Kidney epithelial cell (primary cell): ENCODE measurements around the gene TNFSF10. TPM values are rescaled to one million over a fixed set of nuclear protein-coding genes. Genes with fewer than 3 reads are reported as not detected.

ENCODE experiments used
- DNase-seq: peaks from one replicate; pipeline ENCODE4 v3.0.0-alpha.2; 2010; ENCODE audit warnings: low read depth
- H3K27me3 ChIP-seq: 2 replicates; pipeline ENCODE4 v1.6.0; 2011; ENCODE audit warnings: low read length; ENCODE audit not compliant: control insufficient read depth, insufficient read depth
- H3K36me3 ChIP-seq: 2 replicates; pipeline ENCODE4 v1.5.1; 2011; ENCODE audit warnings: low read length; ENCODE audit not compliant: control insufficient read depth, insufficient read depth
- H3K4me3 ChIP-seq: 2 replicates; pipeline ENCODE4 v1.5.1; 2011; ENCODE audit warnings: low read depth, mild to moderate bottlenecking, control low read depth, low read length
- total RNA-seq: library from RNA; depleted of rRNA; stranded (reverse); fragments of >200 nt; gene quantifications from 2 replicates; pipeline ENCODE4 v1.2.3, GENCODE V29; 2015
- TF ChIP-seq, protein P1 (sequence below): IDR thresholded peaks from 2 replicates; pipeline ENCODE4 v1.5.1; 2011; ENCODE audit warnings: mild to moderate bottlenecking, moderate library complexity, low read length, control low read depth, inconsistent platforms; ENCODE audit not compliant: insufficient read depth, poor library complexity, severe bottlenecking

Gene TNFSF10
- total RNA-seq, 1 donor from 2014 or later, result 8.6 TPM

DNA sequence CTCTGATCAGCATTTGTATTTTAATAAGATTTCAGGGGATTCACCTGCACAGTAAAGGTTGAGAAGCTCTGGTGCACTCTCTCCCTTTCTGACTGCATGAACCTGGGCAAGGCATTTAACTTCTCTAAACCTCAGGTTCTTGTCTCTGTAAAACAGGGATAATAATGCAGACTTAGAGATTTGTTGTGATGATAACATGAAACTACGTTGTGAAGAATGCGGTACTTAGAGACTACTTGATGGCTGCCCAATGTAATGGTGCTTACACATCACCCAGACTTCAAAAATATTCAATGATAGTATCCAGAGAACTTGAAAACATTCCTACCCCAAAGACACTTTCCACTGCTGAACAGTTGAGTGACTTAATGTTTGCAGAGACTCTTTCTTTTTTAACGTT lies 19.8 kb upstream of the TNFSF10 start:
- no peak overlapping the region for H3K4me3 ChIP-seq
- DNase-seq, result no peak
- TF ChIP-seq, protein P1, sequence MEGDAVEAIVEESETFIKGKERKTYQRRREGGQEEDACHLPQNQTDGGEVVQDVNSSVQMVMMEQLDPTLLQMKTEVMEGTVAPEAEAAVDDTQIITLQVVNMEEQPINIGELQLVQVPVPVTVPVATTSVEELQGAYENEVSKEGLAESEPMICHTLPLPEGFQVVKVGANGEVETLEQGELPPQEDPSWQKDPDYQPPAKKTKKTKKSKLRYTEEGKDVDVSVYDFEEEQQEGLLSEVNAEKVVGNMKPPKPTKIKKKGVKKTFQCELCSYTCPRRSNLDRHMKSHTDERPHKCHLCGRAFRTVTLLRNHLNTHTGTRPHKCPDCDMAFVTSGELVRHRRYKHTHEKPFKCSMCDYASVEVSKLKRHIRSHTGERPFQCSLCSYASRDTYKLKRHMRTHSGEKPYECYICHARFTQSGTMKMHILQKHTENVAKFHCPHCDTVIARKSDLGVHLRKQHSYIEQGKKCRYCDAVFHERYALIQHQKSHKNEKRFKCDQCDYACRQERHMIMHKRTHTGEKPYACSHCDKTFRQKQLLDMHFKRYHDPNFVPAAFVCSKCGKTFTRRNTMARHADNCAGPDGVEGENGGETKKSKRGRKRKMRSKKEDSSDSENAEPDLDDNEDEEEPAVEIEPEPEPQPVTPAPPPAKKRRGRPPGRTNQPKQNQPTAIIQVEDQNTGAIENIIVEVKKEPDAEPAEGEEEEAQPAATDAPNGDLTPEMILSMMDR, result no peak
- H3K36me3 ChIP-seq, result no peaks in the 10 kb centered on the region
- no peaks in the 10 kb centered on the region for H3K27me3 ChIP-seq

DNA sequence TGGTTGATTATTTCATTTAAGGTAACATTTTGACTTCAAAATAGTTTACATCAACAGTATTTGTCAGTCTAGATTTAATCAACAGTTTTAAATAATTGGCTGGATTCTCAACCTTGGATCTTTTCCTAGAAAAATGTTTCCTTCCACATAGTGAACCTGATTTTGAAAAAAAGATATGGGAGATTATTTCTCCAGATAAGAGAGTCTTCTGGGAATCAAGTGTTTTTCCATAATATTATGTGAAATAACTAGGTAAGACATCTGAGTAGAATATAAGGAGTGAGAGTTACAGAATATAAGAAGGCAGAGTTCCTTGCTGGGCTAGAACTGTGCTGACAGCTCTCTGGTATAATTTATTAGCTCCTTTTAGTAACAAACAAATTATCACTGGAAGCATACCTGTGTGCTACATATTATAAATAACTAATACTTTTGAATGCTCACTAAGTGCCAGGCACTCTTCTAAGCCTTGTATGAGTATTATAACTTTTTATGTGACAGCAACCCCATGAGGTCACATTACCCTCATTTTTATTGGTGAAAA lies 18.8 kb upstream of the TNFSF10 start:
- TF ChIP-seq, protein P1, result no peak
- Histone ChIP-seq H3K27me3 (no peaks in the 10 kb centered on the region), H3K4me3 (no peak overlapping the region), H3K36me3 (no peaks in the 10 kb centered on the region)
- no peak for DNase-seq

DNA sequence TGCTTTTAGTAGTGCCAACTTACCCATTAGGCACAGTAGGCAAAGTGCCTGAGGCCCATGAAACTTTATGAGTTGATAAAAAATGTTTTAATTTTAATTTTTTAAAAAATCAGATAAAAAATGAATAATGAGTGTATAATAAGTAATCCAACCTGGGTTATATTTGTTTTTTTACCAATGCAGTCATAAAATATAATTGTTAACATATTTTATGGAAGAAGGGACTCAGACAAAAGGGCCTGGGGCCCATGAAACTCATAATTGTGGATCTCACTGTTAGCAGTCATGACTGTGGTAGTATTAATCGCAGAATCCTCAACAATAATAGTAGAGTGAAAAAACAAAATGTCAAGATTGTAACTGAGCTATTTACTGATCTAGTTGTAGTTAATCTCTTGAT lies 16.8 kb upstream of the TNFSF10 start:
- DNase-seq, result no peak
- H3K4me3 ChIP-seq, result no peak overlapping the region
- H3K27me3 ChIP-seq, result no peaks in the 10 kb centered on the region
- no peaks in the 10 kb centered on the region for H3K36me3 ChIP-seq
- TF ChIP-seq, protein P1, result no peak

DNA sequence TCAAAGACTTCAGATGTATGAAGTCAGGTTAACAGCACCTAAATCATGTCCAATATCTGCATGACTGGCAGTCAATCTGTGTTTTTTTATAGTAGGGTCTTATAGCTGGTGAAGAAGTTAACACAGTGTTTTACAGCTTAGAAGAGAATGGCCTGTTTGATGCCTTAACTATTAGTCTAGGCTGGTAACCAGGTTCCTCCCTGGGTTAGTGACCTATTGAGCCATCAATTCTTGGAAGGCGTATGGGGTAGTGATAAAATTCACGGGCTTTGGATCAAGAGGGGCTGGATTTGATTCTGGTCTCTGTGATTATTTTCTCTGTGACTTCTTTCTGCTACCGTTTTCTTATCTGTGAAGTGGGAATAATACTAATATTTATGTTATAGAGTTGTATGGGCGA lies 16.0 kb upstream of the TNFSF10 start:
- Histone ChIP-seq H3K4me3 (no peak overlapping the region), H3K27me3 (no peaks in the 10 kb centered on the region), H3K36me3 (no peaks in the 10 kb centered on the region)
- TF ChIP-seq, protein P1, result no peak
- DNase-seq, result no peak

DNA sequence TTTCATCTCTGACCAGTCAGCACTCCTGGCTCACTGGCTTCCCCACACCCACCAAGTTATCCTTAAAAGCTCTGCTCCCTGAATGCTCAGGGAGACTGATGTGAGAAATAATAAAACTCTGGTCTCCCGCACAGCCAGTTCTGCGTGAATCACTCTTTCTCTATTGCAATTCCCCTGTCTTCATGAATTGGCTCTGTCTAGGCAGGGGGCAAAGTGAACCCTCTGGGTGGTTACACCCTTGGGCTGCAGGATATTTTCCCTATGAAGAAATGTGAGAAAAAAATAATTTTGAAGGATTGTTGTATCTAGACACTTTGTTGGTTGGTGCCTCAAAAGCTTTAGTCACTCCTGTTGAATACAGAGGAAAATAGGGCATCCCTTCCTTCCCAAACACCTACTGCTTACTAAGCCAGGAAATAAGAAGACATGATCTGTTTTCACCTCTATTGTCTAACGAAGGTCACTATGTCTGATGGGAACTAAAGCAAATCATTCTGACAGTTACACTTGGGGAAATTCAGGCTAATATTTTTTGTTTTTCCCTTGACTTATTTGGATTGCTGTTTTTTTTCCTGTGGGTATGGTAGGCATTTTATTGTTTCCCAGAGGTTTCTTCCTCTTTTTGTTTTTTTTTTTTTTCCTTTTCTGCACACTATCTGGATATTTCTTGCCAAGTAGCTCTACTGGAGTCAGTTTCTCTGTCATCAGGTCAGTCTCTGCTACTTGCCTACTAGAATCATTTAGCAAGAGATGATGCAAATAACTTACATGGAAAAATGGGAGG lies 15.3 kb upstream of the TNFSF10 start:
- TF ChIP-seq, protein P1, result no peak
- no peak for DNase-seq

DNA sequence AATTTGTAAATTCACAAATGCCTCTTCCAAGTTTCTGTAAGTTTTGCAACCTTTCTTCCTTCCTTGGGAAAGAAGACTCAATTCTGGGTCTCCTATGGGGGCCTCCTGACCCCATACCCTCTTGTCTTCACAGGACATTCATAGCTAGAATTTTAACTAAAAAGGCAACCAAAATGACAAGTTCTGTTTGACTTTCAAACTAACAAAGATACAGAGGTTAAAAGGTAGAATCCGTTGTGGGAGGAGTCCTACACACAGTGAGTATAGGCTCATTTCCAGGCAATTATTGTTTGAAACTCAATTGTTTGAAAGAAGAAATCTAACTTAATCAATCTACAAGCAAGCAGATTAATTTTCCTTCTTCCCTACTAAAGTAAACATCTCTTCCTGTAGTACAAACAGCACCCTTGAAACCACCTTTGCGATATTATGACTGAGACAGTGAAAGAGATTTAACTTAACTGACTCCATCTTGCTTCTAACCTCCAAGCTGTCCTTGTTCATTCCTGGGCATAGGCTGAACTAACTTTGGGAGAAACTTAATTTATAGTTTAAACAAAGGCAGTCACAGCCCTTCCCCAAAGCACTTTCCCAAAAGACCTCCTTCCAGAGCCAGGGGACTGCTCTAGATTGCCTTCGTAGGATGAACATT lies 14.4 kb upstream of the TNFSF10 start:
- no peak for DNase-seq
- no peaks in the 10 kb centered on the region for H3K36me3 ChIP-seq
- TF ChIP-seq, protein P1, result no peak
- H3K4me3 ChIP-seq, result no peak overlapping the region
- no peaks in the 10 kb centered on the region for H3K27me3 ChIP-seq

More for the DNA sequence above, 15.3 kb upstream of the TNFSF10 start:
- no peak overlapping the region for H3K4me3 ChIP-seq
- H3K36me3 ChIP-seq, result no peaks in the 10 kb centered on the region
- no peaks in the 10 kb centered on the region for H3K27me3 ChIP-seq
